ENCODE data around the gene C2CD4D. TPM values are rescaled to one million over a fixed set of nuclear protein-coding genes. Genes with fewer than 3 reads are reported as not detected.

Gene C2CD4D
- total RNA-seq, 1 experiment from 2014 or later, result 0.94 TPM

- TF ChIP-seq, protein P1, sequence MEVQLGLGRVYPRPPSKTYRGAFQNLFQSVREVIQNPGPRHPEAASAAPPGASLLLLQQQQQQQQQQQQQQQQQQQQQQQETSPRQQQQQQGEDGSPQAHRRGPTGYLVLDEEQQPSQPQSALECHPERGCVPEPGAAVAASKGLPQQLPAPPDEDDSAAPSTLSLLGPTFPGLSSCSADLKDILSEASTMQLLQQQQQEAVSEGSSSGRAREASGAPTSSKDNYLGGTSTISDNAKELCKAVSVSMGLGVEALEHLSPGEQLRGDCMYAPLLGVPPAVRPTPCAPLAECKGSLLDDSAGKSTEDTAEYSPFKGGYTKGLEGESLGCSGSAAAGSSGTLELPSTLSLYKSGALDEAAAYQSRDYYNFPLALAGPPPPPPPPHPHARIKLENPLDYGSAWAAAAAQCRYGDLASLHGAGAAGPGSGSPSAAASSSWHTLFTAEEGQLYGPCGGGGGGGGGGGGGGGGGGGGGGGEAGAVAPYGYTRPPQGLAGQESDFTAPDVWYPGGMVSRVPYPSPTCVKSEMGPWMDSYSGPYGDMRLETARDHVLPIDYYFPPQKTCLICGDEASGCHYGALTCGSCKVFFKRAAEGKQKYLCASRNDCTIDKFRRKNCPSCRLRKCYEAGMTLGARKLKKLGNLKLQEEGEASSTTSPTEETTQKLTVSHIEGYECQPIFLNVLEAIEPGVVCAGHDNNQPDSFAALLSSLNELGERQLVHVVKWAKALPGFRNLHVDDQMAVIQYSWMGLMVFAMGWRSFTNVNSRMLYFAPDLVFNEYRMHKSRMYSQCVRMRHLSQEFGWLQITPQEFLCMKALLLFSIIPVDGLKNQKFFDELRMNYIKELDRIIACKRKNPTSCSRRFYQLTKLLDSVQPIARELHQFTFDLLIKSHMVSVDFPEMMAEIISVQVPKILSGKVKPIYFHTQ (CRISPR knock-in tag; IDR thresholded peaks at IDR 0.05), result no peak
- TF ChIP-seq PRDM15 (CRISPR knock-in tag; IDR thresholded peaks at IDR 0.05) (no peak), ARID4B (CRISPR knock-in tag; IDR thresholded peaks at IDR 0.05; ENCODE audit: borderline replicate concordance) (no peak)
- TF ChIP-seq, protein P2, sequence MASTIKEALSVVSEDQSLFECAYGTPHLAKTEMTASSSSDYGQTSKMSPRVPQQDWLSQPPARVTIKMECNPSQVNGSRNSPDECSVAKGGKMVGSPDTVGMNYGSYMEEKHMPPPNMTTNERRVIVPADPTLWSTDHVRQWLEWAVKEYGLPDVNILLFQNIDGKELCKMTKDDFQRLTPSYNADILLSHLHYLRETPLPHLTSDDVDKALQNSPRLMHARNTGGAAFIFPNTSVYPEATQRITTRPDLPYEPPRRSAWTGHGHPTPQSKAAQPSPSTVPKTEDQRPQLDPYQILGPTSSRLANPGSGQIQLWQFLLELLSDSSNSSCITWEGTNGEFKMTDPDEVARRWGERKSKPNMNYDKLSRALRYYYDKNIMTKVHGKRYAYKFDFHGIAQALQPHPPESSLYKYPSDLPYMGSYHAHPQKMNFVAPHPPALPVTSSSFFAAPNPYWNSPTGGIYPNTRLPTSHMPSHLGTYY (CRISPR knock-in tag; IDR thresholded peaks at IDR 0.05), result no peak
These were observed 19.5 kb upstream of the C2CD4D start (continued) for GRCh38 chr1:151858886-151859665.

GRCh38 chr1:151858030-151858746 is 18.6 kb upstream of the C2CD4D start:
- Mint-ChIP-seq H3K27me3 (ENCODE audit: low read depth) (peaks cover 71% of the 10 kb centered on the region), H3K9me3 (no peaks in the 10 kb centered on the region), H3K36me3 (no peaks in the 10 kb centered on the region), H3K4me1 (peaks cover 21% of the 10 kb centered on the region), H3K4me3 (no peak overlapping the region), H3K27ac (no peak overlapping the region)
- ChIA-PET CTCF (interaction anchor here (2.0 kb wide), 1 partner anchor 146 kb away, joined by 5 read pairs; no protein-coding TSS in a partner anchor), POLR2A (no interaction called here)
- DNase-seq (ENCODE audit: low spot score) (no peak), ATAC-seq (no peak)
- TF ChIP-seq ZNF138 (CRISPR knock-in tag; conservative IDR thresholded peaks at IDR 0.05) (no peak), TP53 (CRISPR knock-in tag; IDR thresholded peaks at IDR 0.05) (no peak), ZNF219 (CRISPR knock-in tag; IDR thresholded peaks at IDR 0.05; ENCODE audit: borderline replicate concordance) (no peak), CREM (CRISPR knock-in tag; IDR thresholded peaks at IDR 0.05) (no peak), FOXK1 (CRISPR knock-in tag; IDR thresholded peaks at IDR 0.05) (no peak), PRRX2 (CRISPR knock-in tag; IDR thresholded peaks at IDR 0.05) (no peak), HMGA2 (CRISPR knock-in tag; IDR thresholded peaks at IDR 0.05) (no peak), FOXJ3 (CRISPR knock-in tag; IDR thresholded peaks at IDR 0.05; ENCODE audit: borderline replicate concordance) (no peak), SOX15 (CRISPR knock-in tag; IDR thresholded peaks at IDR 0.05) (no peak), JUN (CRISPR knock-in tag; IDR thresholded peaks at IDR 0.05) (no peak)
- TF ChIP-seq, protein P3, sequence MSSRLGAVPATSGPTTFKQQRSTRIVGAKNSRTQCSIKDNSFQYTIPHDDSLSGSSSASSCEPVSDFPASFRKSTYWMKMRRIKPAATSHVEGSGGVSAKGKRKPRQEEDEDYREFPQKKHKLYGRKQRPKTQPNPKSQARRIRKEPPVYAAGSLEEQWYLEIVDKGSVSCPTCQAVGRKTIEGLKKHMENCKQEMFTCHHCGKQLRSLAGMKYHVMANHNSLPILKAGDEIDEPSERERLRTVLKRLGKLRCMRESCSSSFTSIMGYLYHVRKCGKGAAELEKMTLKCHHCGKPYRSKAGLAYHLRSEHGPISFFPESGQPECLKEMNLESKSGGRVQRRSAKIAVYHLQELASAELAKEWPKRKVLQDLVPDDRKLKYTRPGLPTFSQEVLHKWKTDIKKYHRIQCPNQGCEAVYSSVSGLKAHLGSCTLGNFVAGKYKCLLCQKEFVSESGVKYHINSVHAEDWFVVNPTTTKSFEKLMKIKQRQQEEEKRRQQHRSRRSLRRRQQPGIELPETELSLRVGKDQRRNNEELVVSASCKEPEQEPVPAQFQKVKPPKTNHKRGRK (CRISPR knock-in tag; IDR thresholded peaks at IDR 0.05; ENCODE audit: borderline replicate concordance), result no peak
- TF ChIP-seq, protein P4, sequence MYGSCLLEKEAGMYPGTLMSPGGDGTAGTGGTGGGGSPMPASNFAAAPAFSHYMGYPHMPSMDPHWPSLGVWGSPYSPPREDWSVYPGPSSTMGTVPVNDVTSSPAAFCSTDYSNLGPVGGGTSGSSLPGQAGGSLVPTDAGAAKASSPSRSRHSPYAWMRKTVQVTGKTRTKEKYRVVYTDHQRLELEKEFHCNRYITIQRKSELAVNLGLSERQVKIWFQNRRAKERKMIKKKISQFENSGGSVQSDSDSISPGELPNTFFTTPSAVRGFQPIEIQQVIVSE (CRISPR knock-in tag; IDR thresholded peaks at IDR 0.05; ENCODE audit: borderline replicate concordance), result no peak
- TF ChIP-seq, protein P5, sequence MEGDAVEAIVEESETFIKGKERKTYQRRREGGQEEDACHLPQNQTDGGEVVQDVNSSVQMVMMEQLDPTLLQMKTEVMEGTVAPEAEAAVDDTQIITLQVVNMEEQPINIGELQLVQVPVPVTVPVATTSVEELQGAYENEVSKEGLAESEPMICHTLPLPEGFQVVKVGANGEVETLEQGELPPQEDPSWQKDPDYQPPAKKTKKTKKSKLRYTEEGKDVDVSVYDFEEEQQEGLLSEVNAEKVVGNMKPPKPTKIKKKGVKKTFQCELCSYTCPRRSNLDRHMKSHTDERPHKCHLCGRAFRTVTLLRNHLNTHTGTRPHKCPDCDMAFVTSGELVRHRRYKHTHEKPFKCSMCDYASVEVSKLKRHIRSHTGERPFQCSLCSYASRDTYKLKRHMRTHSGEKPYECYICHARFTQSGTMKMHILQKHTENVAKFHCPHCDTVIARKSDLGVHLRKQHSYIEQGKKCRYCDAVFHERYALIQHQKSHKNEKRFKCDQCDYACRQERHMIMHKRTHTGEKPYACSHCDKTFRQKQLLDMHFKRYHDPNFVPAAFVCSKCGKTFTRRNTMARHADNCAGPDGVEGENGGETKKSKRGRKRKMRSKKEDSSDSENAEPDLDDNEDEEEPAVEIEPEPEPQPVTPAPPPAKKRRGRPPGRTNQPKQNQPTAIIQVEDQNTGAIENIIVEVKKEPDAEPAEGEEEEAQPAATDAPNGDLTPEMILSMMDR (IDR thresholded peaks at IDR 0.05), result no peak

Measured in WTC11 (cell line).